Stimulated activated CD4-positive, alpha-beta T cell treated with anti-CD3 and anti-CD28 coated beads, Interleukin-12 subunit alpha, Interleukin-12 subunit beta, amount 100 ng/mL, for 24 hours (primary cell): Measurements from ENCODE around the gene B4GALNT1.
"Not testable (repeated sequence)": the region's sequence is repeated elsewhere in the genome, so short reads cannot be mapped to it uniquely, and the experiment has no call there.

Experiments
- DNase-seq, 2 experiments: peaks; one replicate each; pipeline ENCODE4 v3.0.0-alpha.2; 2020; ENCODE audit warnings: low read depth in 2 of 2

Gene B4GALNT1

GRCh38 chr12:57637364-57637763 lies 4.4 kb upstream of the B4GALNT1 start:
- no peak for DNase-seq

GRCh38 chr12:57636731-57637130 lies 3.7 kb upstream of the B4GALNT1 start:
- not testable (repeated sequence) for DNase-seq

- DNase-seq = no peak
Observed at GRCh38 chr12:57632073-57632957, 686 bp downstream of the B4GALNT1 start.

GRCh38 chr12:57631566-57632072 lies 1.4 kb downstream of the B4GALNT1 start:
- no peak for DNase-seq

GRCh38 chr12:57630891-57631433 lies 2.0 kb downstream of the B4GALNT1 start:
- no peak for DNase-seq

GRCh38 chr12:57629897-57630471 lies 3.0 kb downstream of the B4GALNT1 start:
- no peak for DNase-seq

- DNase-seq = no peak
Observed at GRCh38 chr12:57628280-57629191, 4.5 kb downstream of the B4GALNT1 start.

- DNase-seq = no peak
Observed at GRCh38 chr12:57627501-57628279, 5.3 kb downstream of the B4GALNT1 start.

GRCh38 chr12:57626921-57627445 lies 6.0 kb downstream of the B4GALNT1 start:
- DNase-seq = no peak

GRCh38 chr12:57626111-57626920 lies 6.7 kb downstream of the B4GALNT1 start:
- no peak for DNase-seq

- no peak for DNase-seq
Observed at GRCh38 chr12:57625261-57626032, 7.6 kb downstream of the B4GALNT1 start.

- DNase-seq = no peak
Observed at GRCh38 chr12:57624441-57625220, 8.4 kb downstream of the B4GALNT1 start.

- no peak for DNase-seq
Observed at GRCh38 chr12:57623811-57624390, 9.1 kb downstream of the B4GALNT1 start.

- no peak for DNase-seq
Observed at GRCh38 chr12:57623385-57623784, 9.6 kb downstream of the B4GALNT1 start.

GRCh38 chr12:57622293-57623245 lies 10.4 kb downstream of the B4GALNT1 start:
- DNase-seq = no peak

GRCh38 chr12:57621497-57622292 lies 11.3 kb downstream of the B4GALNT1 start:
- no peak for DNase-seq
